Dedifferentiated amniotic fluid mesenchymal stem cell (primary cell): ENCODE measurements around the gene CSTF1.
"Not testable (repeated sequence)": the region's sequence is repeated elsewhere in the genome, so short reads cannot be mapped to it uniquely, and the experiment has no call there.

Experiments used
- DNase-seq: peaks from one replicate; pipeline ENCODE4 v3.0.0-alpha.2; 2016; ENCODE audit errors: extremely low spot score

CSTF1 gene

GRCh38 chr20:56409521-56409920, 17.1 kb downstream of the CSTF1 start:
- DNase-seq, result no peak

GRCh38 chr20:56409956-56410355, 17.5 kb downstream of the CSTF1 start:
- no peak for DNase-seq

- not testable (repeated sequence) for DNase-seq
These were observed 18.8 kb downstream of the CSTF1 start for GRCh38 chr20:56411287-56411686.

GRCh38 chr20:56411759-56412472, 19.5 kb downstream of the CSTF1 start, which contains the start of gene CASS4:
Gene CASS4, plus strand, starts transcription at chr20:56412260. Its CDS starts 199 bp downstream, at chr20:56412459.
- DNase-seq, result no peak

GRCh38 chr20:56412473-56412790, 20.0 kb downstream of the CSTF1 start:
- DNase-seq, result no peak

- no peak for DNase-seq
These were observed 20.5 kb downstream of the CSTF1 start for GRCh38 chr20:56412949-56413348.

- DNase-seq, result peak; percentile 67
These were observed 22.7 kb downstream of the CSTF1 start for GRCh38 chr20:56414842-56415765.

GRCh38 chr20:56417402-56417801, 25.0 kb downstream of the CSTF1 start:
- no peak for DNase-seq

- no peak for DNase-seq
These were observed 25.5 kb downstream of the CSTF1 start for GRCh38 chr20:56417911-56418310.

- no peak for DNase-seq
These were observed 26.0 kb downstream of the CSTF1 start for GRCh38 chr20:56418385-56418861.

GRCh38 chr20:56420028-56420427, 27.6 kb downstream of the CSTF1 start:
- DNase-seq, result no peak

GRCh38 chr20:56420940-56421688, 28.7 kb downstream of the CSTF1 start:
- no peak for DNase-seq

- DNase-seq, result peak; percentile 37
These were observed 29.8 kb downstream of the CSTF1 start for GRCh38 chr20:56422076-56422823.

GRCh38 chr20:56422824-56423189, 30.4 kb downstream of the CSTF1 start:
- DNase-seq, result no peak

GRCh38 chr20:56423211-56423610, 30.8 kb downstream of the CSTF1 start:
- DNase-seq, result no peak

- DNase-seq, result no peak
These were observed 31.4 kb downstream of the CSTF1 start for GRCh38 chr20:56423886-56424285.

GRCh38 chr20:56424931-56425330, 32.5 kb downstream of the CSTF1 start:
- DNase-seq, result no peak

- DNase-seq, result no peak
These were observed 33.6 kb downstream of the CSTF1 start for GRCh38 chr20:56426026-56426425.

GRCh38 chr20:56426926-56427325, 34.5 kb downstream of the CSTF1 start:
- no peak for DNase-seq

- no peak for DNase-seq
These were observed 35.4 kb downstream of the CSTF1 start for GRCh38 chr20:56427797-56428196.

- DNase-seq, result no peak
These were observed 36.0 kb downstream of the CSTF1 start for GRCh38 chr20:56428410-56428809.
